ENCODE data around the gene KCTD5. TPM values are rescaled to one million over a fixed set of nuclear protein-coding genes. Genes with fewer than 3 reads are reported as not detected.

The KCTD5 gene
- total RNA-seq, 3 donors from 2014 or later, result 8.6 to 19.6 (median 18.4) TPM

DNA sequence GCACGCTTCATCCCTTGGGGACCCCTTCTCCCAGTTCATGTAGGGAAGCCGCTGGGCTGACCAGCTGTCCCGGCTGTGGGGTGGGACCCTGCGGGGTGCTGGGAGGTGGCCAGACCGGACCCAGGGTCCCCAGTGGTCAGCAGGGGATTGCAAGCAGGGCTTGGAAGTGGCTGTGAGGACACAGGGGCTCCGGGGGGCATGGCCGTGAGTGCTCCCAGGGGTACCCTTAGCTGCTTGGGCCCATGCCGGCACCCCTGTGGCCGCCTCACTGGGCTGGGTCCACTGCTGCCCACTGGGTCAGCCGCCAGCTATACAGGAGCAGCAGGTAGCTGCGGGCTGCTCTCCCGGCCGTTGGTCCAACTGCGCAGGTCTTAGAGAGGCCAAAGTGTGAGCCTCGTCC is 18.9 kb downstream of the KCTD5 start:
- TF ChIP-seq POLR2AphosphoS5 (IDR thresholded peaks at IDR 0.05), result no peak
- TF ChIP-seq POLR2A (IDR thresholded peaks at IDR 0.05), result no peak
- TF ChIP-seq, protein P1, sequence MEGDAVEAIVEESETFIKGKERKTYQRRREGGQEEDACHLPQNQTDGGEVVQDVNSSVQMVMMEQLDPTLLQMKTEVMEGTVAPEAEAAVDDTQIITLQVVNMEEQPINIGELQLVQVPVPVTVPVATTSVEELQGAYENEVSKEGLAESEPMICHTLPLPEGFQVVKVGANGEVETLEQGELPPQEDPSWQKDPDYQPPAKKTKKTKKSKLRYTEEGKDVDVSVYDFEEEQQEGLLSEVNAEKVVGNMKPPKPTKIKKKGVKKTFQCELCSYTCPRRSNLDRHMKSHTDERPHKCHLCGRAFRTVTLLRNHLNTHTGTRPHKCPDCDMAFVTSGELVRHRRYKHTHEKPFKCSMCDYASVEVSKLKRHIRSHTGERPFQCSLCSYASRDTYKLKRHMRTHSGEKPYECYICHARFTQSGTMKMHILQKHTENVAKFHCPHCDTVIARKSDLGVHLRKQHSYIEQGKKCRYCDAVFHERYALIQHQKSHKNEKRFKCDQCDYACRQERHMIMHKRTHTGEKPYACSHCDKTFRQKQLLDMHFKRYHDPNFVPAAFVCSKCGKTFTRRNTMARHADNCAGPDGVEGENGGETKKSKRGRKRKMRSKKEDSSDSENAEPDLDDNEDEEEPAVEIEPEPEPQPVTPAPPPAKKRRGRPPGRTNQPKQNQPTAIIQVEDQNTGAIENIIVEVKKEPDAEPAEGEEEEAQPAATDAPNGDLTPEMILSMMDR (IDR thresholded peaks at IDR 0.05), result no peak
- Histone ChIP-seq H3K36me3 (peaks cover 15% of the 10 kb centered on the region), H3K27ac (no peak overlapping the region), H3K4me1 (peaks cover 0 to 8% of the 10 kb centered on the region in 2 donors), H3K4me3 (no peak overlapping the region), H3K9me3 (no peaks in the 10 kb centered on the region), H3K27me3 (no peaks in the 10 kb centered on the region)
- no peak for DNase-seq (ENCODE audit: low spot score in 2 of 2)
- intact Hi-C loops (cut with DNase I; ENCODE audit: low total_unique reads), result no loop called here

DNA sequence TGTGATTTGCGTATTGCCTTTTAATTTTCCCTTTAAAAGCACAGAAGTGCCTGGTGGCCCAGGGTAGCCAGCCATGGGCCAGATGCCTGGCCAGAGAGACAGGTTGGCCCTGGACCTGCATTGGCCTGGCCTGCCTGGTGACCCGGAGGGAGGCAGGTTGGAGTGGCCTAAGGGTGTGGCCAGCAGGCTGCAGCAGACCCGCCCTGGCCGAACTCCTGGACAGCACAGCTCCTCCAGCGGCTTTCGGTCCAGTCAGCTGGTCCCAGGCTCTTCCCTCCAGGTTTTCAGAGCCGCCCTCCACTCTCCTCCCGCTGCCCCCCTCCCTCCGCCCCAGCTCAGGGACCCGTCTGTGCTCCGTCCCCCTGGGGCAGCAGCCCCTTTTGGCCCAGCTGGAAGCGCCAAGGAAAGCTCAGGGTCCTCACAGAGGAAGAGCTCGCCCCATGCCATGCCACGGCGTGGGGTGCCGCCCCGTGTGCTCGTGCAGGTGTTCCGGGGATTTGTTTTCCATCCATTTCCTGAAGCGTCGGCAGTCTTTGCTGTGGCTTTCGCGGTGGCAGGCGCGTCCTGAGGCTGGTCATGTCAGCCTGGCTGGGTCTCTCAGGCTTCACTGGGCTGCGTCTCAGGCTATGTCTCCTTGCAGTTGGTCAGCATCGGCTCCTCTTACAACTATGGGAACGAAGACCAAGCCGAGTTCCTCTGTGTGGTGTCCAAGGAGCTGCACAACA is 19.6 kb downstream of the KCTD5 start:
- Histone ChIP-seq H3K4me3 (no peak overlapping the region), H3K27me3 (no peaks in the 10 kb centered on the region), H3K27ac (no peak overlapping the region), H3K4me1 (peaks cover 0 to 8% of the 10 kb centered on the region in 2 donors), H3K9me3 (no peaks in the 10 kb centered on the region), H3K36me3 (peaks cover 15% of the 10 kb centered on the region)
- DNase-seq (ENCODE audit: low spot score in 2 of 2), result no peak
- intact Hi-C loops (cut with DNase I; ENCODE audit: low total_unique reads), result no loop called here
- no peak for TF ChIP-seq POLR2AphosphoS5 (IDR thresholded peaks at IDR 0.05)
- TF ChIP-seq POLR2A (IDR thresholded peaks at IDR 0.05), result no peak

DNA sequence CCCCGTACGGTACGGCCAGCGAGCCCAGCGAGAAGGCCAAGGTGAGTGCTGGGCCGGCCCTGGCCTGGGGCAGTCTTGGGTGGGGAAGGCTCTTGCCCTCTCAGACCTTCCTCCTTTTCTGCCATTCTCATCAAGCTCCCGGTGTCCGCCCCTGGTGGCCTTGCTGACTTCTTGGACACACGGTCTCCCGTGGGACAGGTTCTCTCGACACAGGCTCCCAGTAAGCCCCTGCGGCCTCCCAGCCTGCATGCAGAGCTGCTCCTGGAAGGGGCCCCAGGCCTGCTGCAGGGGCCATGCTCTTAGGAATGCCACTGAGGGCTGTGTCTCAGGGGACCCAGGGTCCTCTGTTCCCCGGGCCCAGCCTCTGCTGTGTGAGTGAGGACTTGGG is 20.1 kb downstream of the KCTD5 start:
- peaks cover 0 to 8% of the 10 kb centered on the region in 2 donors for H3K4me1 ChIP-seq
- no peak overlapping the region for H3K27ac ChIP-seq
- TF ChIP-seq POLR2A (IDR thresholded peaks at IDR 0.05), result no peak
- TF ChIP-seq, protein P1 (IDR thresholded peaks at IDR 0.05), result no peak
- TF ChIP-seq POLR2AphosphoS5 (IDR thresholded peaks at IDR 0.05), result no peak
- H3K27me3 ChIP-seq, result no peaks in the 10 kb centered on the region
- no peaks in the 10 kb centered on the region for H3K9me3 ChIP-seq
- intact Hi-C loops (cut with DNase I; ENCODE audit: low total_unique reads), result no loop called here
- H3K4me3 ChIP-seq, result no peak overlapping the region
- no peak for DNase-seq (ENCODE audit: low spot score in 2 of 2)
- H3K36me3 ChIP-seq, result peaks cover 15% of the 10 kb centered on the region

DNA sequence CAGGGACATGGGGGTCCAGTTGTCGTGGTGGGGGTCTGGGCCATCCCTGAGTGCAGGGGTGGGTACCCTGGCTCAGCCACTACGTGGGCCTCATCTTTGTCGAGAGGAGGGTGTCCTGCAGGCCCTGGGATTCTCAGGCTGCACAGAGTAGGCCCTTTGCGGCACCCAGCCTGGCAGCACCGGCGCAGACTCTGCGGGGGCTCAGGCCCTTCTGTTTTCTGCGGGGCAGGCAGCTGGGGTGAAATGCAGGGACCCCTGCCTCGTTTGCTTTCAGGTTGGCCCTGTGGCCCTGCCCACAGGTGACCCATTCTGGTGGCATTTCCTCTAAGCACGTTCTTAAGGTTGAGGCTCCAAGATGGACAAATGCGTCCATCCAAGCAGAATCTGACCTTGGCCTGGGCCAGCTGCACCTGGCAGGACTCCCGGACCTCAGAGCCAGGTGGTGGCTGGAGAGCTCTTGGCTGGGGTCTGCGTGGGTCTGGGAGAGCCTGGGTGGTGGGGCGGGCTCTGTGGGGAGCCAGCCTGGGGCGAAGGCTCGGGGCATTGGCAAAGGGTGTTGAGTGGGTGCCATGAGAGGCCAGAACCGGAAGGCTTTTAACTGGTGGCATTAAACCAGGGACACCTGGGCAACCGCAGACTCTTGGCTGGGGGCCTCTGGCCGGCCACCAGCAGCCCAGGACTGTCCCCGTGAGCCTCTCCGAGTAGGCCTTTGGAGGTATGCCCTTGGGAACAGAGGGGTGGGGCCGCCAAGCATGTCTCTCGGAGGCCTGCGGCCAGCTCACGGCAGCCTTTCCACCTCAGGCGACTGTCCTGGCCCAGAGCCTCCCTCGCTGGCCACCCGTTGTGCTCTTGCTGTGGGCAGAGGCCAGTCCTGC is 20.8 kb downstream of the KCTD5 start:
- no peak for DNase-seq (ENCODE audit: low spot score in 2 of 2)
- TF ChIP-seq POLR2A (IDR thresholded peaks at IDR 0.05) (no peak), POLR2AphosphoS5 (IDR thresholded peaks at IDR 0.05) (no peak)
- TF ChIP-seq, protein P1 (IDR thresholded peaks at IDR 0.05), result no peak
- H3K36me3 ChIP-seq, result peaks cover 22% of the 10 kb centered on the region
- no peaks in the 10 kb centered on the region for H3K9me3 ChIP-seq
- H3K4me1 ChIP-seq, result peaks cover 0 to 8% of the 10 kb centered on the region in 2 donors
- H3K27me3 ChIP-seq, result no peaks in the 10 kb centered on the region
- intact Hi-C loops (cut with DNase I; ENCODE audit: low total_unique reads), result no loop called here
- no peak overlapping the region for H3K4me3 ChIP-seq
- H3K27ac ChIP-seq, result no peak overlapping the region

DNA sequence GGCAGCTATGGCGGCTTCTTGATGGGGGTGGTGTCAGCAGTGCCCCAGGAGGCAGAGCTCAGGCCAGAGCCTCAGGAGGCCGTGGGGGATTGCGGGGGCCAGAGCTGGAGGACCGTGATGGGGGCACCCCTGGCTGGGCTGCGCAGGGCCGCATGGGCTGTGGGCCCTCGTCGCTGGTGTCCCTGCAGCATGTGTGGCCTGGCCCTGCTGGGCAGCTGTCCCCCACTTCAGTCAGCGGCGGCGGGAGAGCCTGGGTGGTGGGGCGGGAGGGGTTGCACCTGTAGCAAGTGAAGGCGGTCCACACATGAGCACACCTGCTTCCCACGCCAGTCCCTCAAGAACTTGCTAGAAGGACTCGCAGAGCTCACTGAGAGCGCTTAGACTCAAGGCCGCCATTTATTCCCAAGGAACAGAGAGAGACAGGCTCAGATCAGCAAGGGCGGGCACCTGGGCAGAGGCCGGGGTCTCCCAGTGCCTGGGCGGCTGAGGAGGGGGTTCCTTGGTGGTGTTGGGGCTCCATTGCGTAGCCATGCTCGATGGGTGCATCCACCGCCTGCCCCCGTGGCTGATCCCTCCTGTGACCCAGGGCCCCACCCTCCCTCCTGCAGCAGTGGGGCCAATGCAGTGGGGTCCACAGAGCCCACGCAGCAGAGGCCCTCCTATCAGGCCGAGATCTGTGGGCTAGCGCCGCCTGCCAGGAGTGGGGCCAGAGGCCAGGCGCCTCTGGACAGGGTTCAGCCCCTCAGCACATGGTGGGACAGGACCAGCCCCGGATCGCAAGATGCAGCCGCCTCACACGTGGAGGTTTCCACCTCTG is 22.1 kb downstream of the KCTD5 start:
- no peak overlapping the region for H3K27ac ChIP-seq

More for the DNA sequence above, 22.1 kb downstream of the KCTD5 start:
- DNase-seq (ENCODE audit: low spot score in 2 of 2), result no peak
- H3K4me1 ChIP-seq, result peaks cover 0 to 8% of the 10 kb centered on the region in 2 donors
- no peaks in the 10 kb centered on the region for H3K27me3 ChIP-seq
- TF ChIP-seq, protein P1 (IDR thresholded peaks at IDR 0.05), result no peak
- no peak for TF ChIP-seq POLR2AphosphoS5 (IDR thresholded peaks at IDR 0.05)
- no peak for TF ChIP-seq POLR2A (IDR thresholded peaks at IDR 0.05)
- H3K4me3 ChIP-seq, result no peak overlapping the region
- no peaks in the 10 kb centered on the region for H3K9me3 ChIP-seq
- intact Hi-C loops (cut with DNase I; ENCODE audit: low total_unique reads), result no loop called here
- H3K36me3 ChIP-seq, result peaks cover 23% of the 10 kb centered on the region
